Activated naive CD4-positive, alpha-beta T cell treated with anti-CD3 and anti-CD28 coated beads, Interleukin-2, amount 50 U/mL, for 16 hours (primary cell): Measurements from ENCODE around the gene CDH23.

Source experiments
- DNase-seq: peaks from one replicate; pipeline ENCODE4 v3.0.0-alpha.2; 2020

Gene CDH23

GRCh38 chr10:71467569-71468362, 71.0 kb downstream of the CDH23 start:
- no peak for DNase-seq

DNA sequence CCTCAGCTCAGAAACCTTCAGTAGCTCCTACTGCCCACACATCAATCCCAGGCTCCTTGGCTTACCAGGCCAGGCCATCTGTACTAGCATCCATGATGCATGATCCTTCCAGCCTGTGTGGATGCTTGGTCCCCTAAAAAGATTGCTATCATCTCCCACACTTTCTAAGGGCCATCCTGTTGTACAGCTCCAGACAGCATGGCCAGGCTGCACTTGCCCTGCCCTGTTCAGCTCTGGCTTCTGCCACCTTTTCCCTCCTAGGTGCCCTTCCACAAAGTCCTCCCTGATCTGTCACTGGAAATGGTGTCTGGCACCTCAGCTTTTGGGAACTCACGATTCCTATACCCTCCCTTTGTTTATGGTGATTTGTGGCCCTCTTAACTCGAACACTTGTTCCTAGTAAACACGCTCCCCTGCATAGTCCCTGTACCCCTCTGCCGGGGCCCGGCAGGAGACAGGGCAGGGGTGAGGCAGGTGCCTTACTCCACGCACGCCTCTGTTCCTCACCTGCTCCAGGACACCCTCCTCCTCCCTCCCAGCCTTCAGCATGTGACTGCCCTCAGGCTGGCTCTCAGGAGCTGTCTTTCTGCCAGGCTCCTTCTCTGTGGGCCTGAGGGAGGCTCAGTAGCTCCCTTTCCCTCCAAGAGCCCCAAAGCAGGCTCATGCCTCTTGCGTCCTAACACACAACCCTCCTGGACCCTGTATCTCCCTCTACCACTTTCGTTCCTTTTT, 71.8 kb downstream of the CDH23 start:
- no peak for DNase-seq

DNA sequence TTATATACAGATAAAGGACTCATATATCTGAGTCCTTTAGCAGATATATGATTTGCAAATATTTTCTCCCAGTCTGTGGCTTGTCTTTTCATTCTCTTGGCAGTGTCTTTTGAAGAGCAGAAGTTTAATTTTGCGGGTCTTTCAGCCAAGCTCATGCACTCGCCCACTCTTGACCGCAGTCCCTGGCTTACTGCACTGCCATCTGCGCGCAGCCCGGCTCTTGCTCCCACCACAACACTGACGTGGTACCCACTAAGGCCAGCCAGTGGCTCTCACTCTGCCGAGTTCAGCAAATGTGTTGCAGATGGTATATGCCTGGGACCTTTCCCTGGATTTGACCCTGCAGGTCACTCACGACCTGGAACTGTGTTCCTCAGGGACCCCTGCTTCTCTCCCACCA, 74.3 kb downstream of the CDH23 start:
- no peak for DNase-seq

GRCh38 chr10:71471957-71472365, 75.2 kb downstream of the CDH23 start:
- no peak for DNase-seq

- no peak for DNase-seq
Observed at GRCh38 chr10:71472466-71472865, 75.7 kb downstream of the CDH23 start.

GRCh38 chr10:71472912-71473311, 76.2 kb downstream of the CDH23 start:
- no peak for DNase-seq

GRCh38 chr10:71473671-71474599, 77.2 kb downstream of the CDH23 start:
- no peak for DNase-seq

GRCh38 chr10:71474702-71475242, 78.1 kb downstream of the CDH23 start:
- no peak for DNase-seq

DNA sequence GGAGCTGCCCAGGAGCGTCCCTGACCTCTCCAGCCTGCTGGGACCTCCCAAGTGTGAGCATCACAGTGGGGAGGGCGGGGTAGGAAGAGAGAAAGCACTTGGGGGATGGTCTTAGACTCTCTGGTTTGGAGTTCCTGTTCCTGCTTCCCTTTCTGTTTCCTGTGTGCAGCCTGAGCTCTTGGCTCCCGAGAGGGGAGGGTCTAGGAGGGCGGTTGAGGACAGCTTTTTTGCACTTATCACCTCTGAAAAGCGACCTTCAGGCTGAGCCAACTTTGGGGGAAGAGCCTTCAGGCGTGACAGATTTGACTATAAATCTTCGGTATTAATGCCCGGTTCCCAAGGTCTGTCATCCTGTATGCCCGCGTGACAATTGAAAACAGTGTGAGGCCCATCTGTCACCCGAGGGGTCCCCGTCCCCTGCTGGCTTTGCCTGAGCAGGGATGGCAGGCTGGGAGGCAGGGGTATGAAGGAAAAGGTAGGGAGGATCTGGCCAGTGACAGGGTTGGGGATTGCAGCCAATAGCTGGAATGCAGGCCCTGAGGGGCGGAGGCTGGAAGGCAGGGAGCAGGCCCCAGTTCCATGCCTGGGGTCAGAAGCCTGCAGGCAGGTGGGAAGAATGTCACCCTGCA, 78.6 kb downstream of the CDH23 start:
- DNase-seq: no peak

- DNase-seq: no peak
Observed at GRCh38 chr10:71476228-71477011, 79.7 kb downstream of the CDH23 start.

DNA sequence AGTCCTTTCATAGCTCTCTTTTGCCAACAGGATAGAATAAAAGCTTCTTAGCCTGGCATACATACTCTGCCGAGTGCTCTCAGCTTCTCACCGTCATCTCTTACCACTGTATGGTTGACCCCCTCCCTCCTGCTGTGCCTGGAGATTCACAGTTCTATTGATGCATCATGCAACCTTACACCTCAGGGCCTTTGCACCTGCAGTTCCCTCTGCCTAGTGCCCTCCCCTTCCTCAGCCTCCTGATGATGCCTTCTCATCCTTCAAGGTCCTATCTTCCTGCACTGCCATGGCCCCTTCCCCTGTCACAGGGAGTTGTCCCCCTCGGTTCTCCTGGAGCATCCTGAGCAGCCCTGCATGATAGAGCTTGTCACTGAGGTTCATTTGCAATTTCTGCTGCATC, 81.5 kb downstream of the CDH23 start:
- DNase-seq: no peak

DNA sequence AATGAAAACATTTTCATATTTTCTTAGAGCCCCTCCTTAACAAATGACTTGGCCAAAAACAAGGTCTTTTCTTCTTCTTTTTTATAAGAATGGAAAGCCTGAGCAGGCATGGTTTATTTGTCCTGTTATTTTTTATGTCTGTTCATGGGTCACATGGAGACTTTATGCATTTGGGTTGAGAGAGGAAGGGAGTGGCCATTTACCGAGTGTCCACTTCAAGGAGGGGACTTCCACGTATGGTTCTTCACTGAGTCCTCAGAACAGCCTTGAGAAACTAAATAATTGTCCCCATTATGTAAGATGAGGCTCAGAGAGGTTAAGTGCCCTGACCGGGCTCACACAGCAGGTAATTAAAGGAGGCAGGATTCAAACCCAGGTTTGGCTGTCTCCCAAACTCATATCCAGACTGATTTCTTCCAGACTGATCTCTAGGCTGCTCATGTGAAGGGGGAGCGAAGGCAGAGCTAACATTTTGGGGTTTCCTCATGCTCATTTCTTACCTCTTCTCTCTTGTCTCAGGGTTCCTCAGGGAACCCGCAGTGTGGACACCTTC, 82.2 kb downstream of the CDH23 start:
- DNase-seq: no peak

GRCh38 chr10:71479831-71480230, 83.1 kb downstream of the CDH23 start:
- no peak for DNase-seq

GRCh38 chr10:71480662-71481061, 83.9 kb downstream of the CDH23 start:
- DNase-seq: no peak

- no peak for DNase-seq
Observed at GRCh38 chr10:71481746-71482410, 85.2 kb downstream of the CDH23 start.

- no peak for DNase-seq
Observed at GRCh38 chr10:71482620-71483019, 85.9 kb downstream of the CDH23 start.

- DNase-seq: no peak
Observed at GRCh38 chr10:71483135-71483534, 86.4 kb downstream of the CDH23 start.

- no peak for DNase-seq
Observed at GRCh38 chr10:71483885-71484751, 87.4 kb downstream of the CDH23 start.

GRCh38 chr10:71486484-71487114, 89.9 kb downstream of the CDH23 start:
- peak; percentile 30 for DNase-seq
